ENCODE results near the gene JAZF1. TPM values are rescaled to one million over a fixed set of nuclear protein-coding genes. Genes with fewer than 3 reads are reported as not detected.

The JAZF1 gene
- total and polyA plus RNA-seq, 2 of the 4 experiments (the other 2 are of a cell fraction) = 8.4 to 10.5 TPM

GRCh38 chr7:27840313-27840712 is 340.3 kb downstream of the JAZF1 start:
- H4K20me1 ChIP-seq (ENCODE audit: insufficient read depth, low read length) = no peaks in the 10 kb centered on the region
- WGBS, 2 experiments (ENCODE audit: extremely low coverage in 2 of 2, insufficient read length in 1 of 2) = 93% methylated on average over 3 of the region's 8 CpGs; no CpG with 5 or more reads in 1 of the 2 experiments
- H3K4ac ChIP-seq (ENCODE audit: low read depth, low read length) = no peak overlapping the region
- DNase-seq (no peak), ATAC-seq (ENCODE audit: low read depth) (no peak)
- H3K4me1 ChIP-seq (ENCODE audit: control insufficient read depth, insufficient read depth, low read length) = no peaks in the 10 kb centered on the region
- no TSS peak for BruUV-seq (replicated peaks)
- H3K9me1 ChIP-seq (ENCODE audit: insufficient read depth, low read length) = peaks cover 10% of the 10 kb centered on the region
- H3K18ac ChIP-seq (ENCODE audit: low read depth, low read length) = no peak overlapping the region
- no peaks in the 10 kb centered on the region for H3K79me1 ChIP-seq (ENCODE audit: low read depth in 1 of 2, low read length in 2 of 2)
- no peak overlapping the region for H3K4me2 ChIP-seq (ENCODE audit: low read depth, low read length)
- in situ Hi-C loops (cut with MboI; ENCODE audit: low sequenced_read_pairs) = no loop called here
- no peak overlapping the region for H2AK5ac ChIP-seq (ENCODE audit: low read depth, low read length)
- no peak overlapping the region for H2BK15ac ChIP-seq (ENCODE audit: low read depth, low read length)
- H3K36me3 ChIP-seq (ENCODE audit: control insufficient read depth, insufficient read depth, low read length) = peaks cover 20% of the 10 kb centered on the region; the same call in 1 of the 2 replicates
- intact Hi-C loops (cut with micrococcal nuclease) = no loop called here
- no peak overlapping the region for H2AK9ac ChIP-seq (replicated peaks; ENCODE audit: low read depth, low read length, poor library complexity)
- no peak overlapping the region for H4K5ac ChIP-seq (ENCODE audit: low read depth, low read length)
- no peaks in the 10 kb centered on the region for H3K9me3 ChIP-seq (ENCODE audit: control insufficient read depth, insufficient read depth, low read length)
- H3K27ac ChIP-seq (ENCODE audit: insufficient read depth, low read length) = no peak overlapping the region
- H2AFZ ChIP-seq (replicated peaks; ENCODE audit: low read length, poor library complexity) = no peak overlapping the region
- H4K8ac ChIP-seq (ENCODE audit: low read depth in 2 of 2, low read length in 2 of 2) = no peak overlapping the region
- no peak overlapping the region for H3K4me3 ChIP-seq (ENCODE audit: insufficient read depth, low read depth, low read length)
- ChIA-PET POLR2A (ENCODE audit: unreplicated experiment) (no interaction called here), CTCF (no interaction called here)
- dilution Hi-C loops (cut with HindIII; ENCODE audit: low sequenced_read_pairs, unreplicated experiment) = no loop called here
- no peak overlapping the region for H3K9ac ChIP-seq (ENCODE audit: low read depth, low read length)
- no peak overlapping the region for H3K14ac ChIP-seq (replicated peaks; ENCODE audit: low read depth, low read length)
- TF ChIP-seq USF2 (IDR thresholded peaks at IDR 0.05; ENCODE audit: low read depth, low read length) = no peak
- no peak for TF ChIP-seq RFX5 (IDR thresholded peaks at IDR 0.05; ENCODE audit: low read depth, low read length)
- TF ChIP-seq CTCF (conservative IDR thresholded peaks at IDR 0.05; ENCODE audit: low read depth, low read length) = no peak
- no peak for TF ChIP-seq POLR2A (IDR thresholded peaks at IDR 0.05; ENCODE audit: low read depth, low read length)
- no peak for TF ChIP-seq FOS (IDR thresholded peaks at IDR 0.05; ENCODE audit: low read depth, low read length)
- no peak for TF ChIP-seq CHD1 (IDR thresholded peaks at IDR 0.05; ENCODE audit: low read depth, low read length)
- TF ChIP-seq MXI1 (IDR thresholded peaks at IDR 0.05; ENCODE audit: borderline replicate concordance, low read depth, low read length) = no peak
- no peak for TF ChIP-seq MAFK (IDR thresholded peaks at IDR 0.05; ENCODE audit: low read depth, low read length)
- TF ChIP-seq CEBPB (IDR thresholded peaks at IDR 0.05; ENCODE audit: low read depth, low read length) = no peak
- no peak for TF ChIP-seq ELK1 (IDR thresholded peaks at IDR 0.05; ENCODE audit: borderline replicate concordance, low read depth, low read length)
- no peak for TF ChIP-seq SMC3 (IDR thresholded peaks at IDR 0.05; ENCODE audit: low read depth, low read length)
- TF ChIP-seq NFE2L2 (IDR thresholded peaks at IDR 0.05; ENCODE audit: low read depth, low read length) = no peak
- no peak for TF ChIP-seq RAD21 (IDR thresholded peaks at IDR 0.05; ENCODE audit: low read length)
- no peak for TF ChIP-seq BHLHE40 (IDR thresholded peaks at IDR 0.05; ENCODE audit: low read depth, low read length)
- no peak for TF ChIP-seq MAZ (IDR thresholded peaks at IDR 0.05; ENCODE audit: borderline replicate concordance, low read depth, low read length)
- H3K27me3 ChIP-seq (ENCODE audit: control insufficient read depth, insufficient read depth, low read length) = no peaks in the 10 kb centered on the region
- H2BK20ac ChIP-seq (ENCODE audit: low read depth, low read length) = no peak overlapping the region
- H2BK5ac ChIP-seq (ENCODE audit: low read depth, low read length, poor library complexity, severe bottlenecking) = no peak overlapping the region
- no peak overlapping the region for H3K56ac ChIP-seq (ENCODE audit: extremely low read depth, insufficient read depth, low read length)
- H2BK120ac ChIP-seq (ENCODE audit: low read depth, low read length) = no peak overlapping the region
- H3K23ac ChIP-seq (ENCODE audit: low read depth, low read length) = no peak overlapping the region
- H4K91ac ChIP-seq (ENCODE audit: insufficient read depth, low read depth, low read length) = no peak overlapping the region

Measured in IMR-90 (cell line).